NCI-H460 (cell line): ENCODE data around the gene TCF7L1. TPM values are rescaled to one million over a fixed set of nuclear protein-coding genes. Genes with fewer than 3 reads are reported as not detected.
A peak's percentile ranks its signal among the peaks of the same experiment; 100 is the strongest.
"Not testable (repeated sequence)": the region's sequence is repeated elsewhere in the genome, so short reads cannot be mapped to it uniquely, and the experiment has no call there.

Source experiments
- DNase-seq: peaks from one replicate; pipeline ENCODE4 v3.0.0-alpha.2; 2016; ENCODE audit warnings: low read depth; ENCODE audit errors: extremely low read depth
- small RNA-seq, 2 experiments: library from RNA; depleted of rRNA; stranded (forward); fragments of <200 nt; gene quantifications; one replicate each; pipeline ENCODE3, GENCODE V24; 2014
- total RNA-seq: library from RNA; depleted of rRNA; stranded (reverse); fragments of >200 nt; shearing (Covaris generic); gene quantifications from 2 replicates; pipeline ENCODE4 v1.2.3, GENCODE V29; 2014; rRNA removed

The TCF7L1 gene
- total RNA-seq, 1 experiment from 2014 or later: 0.12 TPM

- no peak for DNase-seq
Measured at GRCh38 chr2:85340034-85340892, 207.1 kb downstream of the TCF7L1 start.

DNA sequence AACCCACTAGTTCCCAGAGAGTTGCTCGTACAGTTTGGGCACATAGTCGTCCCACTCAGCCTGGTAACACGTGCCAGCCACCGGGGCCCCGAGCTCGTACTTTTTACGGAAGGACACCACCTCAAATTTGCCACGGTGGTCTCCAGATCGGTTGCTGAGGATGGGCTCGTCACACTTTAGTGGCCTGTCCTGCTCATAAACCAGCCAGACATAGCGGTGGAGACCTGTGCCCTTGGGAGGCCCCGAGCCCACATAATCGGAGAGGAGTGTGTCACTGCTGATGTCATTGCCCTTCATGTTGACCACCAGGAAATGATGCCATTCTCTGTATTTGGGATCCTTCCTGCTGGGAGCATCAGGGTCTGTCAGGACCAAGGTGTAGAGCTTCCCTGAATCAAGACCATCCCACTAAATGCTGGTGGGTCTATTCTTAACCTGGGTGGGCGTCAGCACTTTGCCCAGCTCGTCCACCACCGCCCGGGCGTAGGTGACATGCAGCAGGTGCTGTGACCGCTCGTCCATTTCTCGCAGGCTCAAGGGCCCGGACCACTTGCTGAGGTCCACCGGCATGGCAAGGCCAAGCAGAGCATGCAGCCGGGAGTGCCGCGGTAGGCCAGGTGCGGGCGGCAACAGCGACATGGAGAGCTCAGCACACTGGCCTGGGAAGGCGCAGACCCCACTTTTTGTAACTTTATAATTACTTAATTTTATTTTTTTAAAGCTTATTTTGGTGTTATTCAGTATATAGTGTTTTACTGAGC, 208.3 kb downstream of the TCF7L1 start:
- no peak for DNase-seq

GRCh38 chr2:85342156-85342555, 209.0 kb downstream of the TCF7L1 start:
- no peak for DNase-seq

DNA sequence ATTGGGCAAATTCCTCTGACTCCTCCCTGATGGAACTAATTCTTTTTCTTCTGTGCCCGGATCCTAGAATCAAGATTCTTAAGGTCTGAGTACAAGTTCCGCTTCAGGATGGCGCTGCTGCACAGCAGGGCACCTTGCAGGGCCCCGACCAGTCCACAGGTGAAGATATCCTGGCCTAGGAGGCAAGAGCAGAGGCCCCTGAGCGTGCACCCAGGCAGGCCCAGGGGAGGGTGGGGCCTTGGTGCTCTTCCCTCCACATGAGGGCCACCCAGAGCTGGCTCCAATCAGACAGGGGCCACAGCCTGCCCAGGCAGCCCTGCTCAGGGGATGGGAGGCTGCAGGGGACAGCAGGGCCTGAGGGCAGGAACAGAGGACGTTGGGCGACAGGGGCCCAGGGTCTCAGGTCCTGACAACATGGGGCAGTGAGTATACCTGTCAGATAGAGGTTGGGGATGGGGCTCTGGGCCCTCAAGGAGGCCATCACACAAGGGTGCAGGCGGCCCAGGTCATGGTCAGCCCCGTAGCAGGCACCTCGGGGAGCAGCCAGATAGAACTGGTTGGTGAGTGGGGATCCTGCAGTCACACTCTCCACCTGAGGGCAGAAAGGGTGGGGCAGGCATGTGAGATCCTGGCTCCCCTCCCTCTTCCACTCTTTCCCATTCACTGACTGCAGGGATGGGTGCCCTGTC, 210.2 kb downstream of the TCF7L1 start:
- not testable (repeated sequence) for DNase-seq

- no peak for DNase-seq
Measured at GRCh38 chr2:85344356-85344954, 211.3 kb downstream of the TCF7L1 start.

- DNase-seq: no peak
Measured at GRCh38 chr2:85347599-85347998, 214.4 kb downstream of the TCF7L1 start.

DNA sequence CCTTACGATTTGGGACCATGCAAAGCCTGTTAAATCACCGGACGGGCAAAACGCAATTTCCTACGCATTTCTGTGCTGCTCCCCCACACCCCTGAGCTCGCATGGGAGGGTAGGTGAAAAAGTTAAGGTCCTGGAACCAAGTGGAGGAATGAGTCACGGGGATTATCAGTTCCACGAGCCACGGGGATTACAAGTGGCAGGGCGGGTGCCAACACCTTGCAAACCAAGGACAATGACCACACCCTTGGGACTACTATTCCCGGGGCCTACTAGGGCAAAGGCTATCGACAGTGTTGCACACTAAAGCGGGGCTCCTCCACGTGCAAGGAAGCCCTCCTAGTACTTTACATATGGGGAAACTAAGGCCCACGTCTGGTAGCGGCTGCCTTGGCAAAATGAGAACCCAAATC, 220.7 kb downstream of the TCF7L1 start:
- no peak for DNase-seq

DNA sequence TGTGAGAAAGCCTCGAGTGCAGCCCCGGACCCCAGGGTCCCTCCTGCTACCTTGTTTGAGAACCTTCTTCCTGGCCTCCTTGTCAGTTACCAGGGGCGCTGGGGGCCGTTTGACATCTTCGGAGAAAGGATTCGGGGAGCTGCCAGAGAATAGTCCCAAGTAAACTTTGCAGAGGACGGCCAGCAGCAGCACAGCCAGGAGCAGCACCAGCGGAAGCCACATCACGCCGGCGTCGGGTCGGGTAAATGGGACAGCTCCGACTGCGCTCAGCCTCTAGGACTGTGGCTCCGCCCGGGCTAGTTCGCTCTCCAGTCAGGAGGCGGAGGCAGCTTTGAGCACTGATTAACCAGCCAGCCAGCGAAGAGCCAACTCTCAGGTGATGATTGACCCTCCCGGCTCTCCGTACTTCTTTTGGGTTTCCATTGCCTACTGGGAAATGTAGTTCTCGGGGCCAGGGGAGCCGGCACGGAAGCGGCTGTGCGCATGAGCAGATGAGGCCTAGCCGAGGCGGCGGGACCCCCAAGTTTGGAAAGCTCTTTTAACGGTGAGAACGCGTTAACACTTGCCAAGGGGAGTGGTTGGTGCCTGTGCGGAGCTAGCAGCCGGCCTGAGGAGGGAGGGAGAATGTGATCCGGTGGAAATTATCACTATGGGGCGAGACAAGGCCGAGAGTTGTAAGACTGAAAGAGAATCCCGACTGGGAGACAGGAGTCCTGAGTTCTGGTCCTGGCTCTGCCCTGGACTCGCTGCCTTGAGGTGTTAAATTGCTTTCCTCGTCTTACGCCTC, 221.3 kb downstream of the TCF7L1 start, which contains the start of the genes ELMOD3 and RETSAT:
TSS of gene ELMOD3 (plus strand) at position 484 of the 787 bp plus-strand sequence. CDS start 2,430 bp downstream, outside the sequence.
TSS of gene RETSAT (minus strand) at position 243 of the 787 bp plus-strand sequence. CDS start at position 222, 21 bp downstream.
- peak; percentile 99 for DNase-seq

DNA sequence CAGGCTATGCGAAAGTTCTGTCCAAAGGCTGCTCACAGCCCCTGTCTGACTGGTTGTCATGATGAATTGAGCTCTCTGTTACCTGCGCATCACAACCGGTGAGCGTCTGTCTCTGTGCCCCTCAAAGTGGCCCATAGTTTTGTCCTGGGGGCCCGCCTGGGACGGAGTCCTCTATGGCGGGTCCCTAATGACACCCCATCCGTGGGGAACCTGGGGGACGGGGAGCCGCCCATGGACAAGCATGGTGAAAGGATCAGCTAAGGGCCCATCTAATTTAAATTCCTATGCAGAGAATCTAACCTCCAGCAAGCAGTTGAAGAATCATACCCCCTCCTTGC, 221.8 kb downstream of the TCF7L1 start:
- DNase-seq: no peak

DNA sequence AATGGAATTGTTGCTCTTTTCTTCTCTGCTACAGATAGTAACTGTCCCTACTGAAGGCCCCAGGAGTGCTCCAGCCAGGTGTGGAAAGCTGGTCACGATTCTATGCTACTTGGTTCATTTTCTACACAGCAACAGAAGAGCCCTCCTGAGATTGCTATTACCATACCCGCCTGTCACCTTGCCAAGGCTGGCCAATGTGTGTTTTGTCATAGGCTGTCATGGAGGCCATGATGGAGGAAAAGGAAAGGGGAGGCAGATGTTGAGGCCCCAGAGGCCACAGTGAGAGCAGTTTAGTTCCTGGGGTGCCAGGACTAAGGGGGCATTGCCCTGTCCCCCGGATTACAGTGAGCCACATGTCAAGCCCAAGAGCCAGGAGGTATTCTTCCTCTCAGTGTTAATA, 222.3 kb downstream of the TCF7L1 start:
- DNase-seq: no peak

- DNase-seq: no peak
Measured at GRCh38 chr2:85356186-85356585, 223.0 kb downstream of the TCF7L1 start.

DNA sequence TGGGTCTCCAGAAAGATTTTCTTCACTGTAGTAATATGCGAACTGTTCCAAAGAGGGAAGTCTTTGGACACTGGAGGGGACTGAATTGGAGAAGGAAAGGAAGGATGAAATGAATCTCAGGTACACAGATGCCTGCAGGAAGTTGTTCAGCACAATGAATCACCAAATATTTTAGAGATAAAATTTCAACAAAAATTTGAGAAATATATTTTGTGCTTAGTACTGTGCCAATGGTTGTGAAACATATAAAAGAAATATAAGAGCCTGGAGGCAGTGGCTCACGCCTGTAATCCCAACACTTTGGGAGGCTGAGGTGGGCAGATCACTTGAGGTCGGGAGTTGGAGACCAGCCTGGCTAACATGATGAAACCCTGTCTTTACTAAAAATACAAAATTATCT, 224.5 kb downstream of the TCF7L1 start:
- DNase-seq: no peak

Small RNAs within 50 kb of the gene (small RNA-seq; reads per million reads assigned to genes)
- gene AC093162.1: 0 reads per million in 2 experiments
- 0 reads per million in 2 experiments for gene RF00019
- gene RNU6-674P: 0 reads per million in 2 experiments

Other genes with a start within 250 kb of the TCF7L1 start
- 6,173 and 7,110 TPM in 2 replicates for gene TMSB10, start 227.7 kb upstream of the TCF7L1 start, total RNA-seq
- 92.6 and 106 TPM in 2 replicates for gene KCMF1, start 162.2 kb upstream of the TCF7L1 start, total RNA-seq
- 76.7 and 79.1 TPM in 2 replicates for gene TGOLN2, start 194.6 kb downstream of the TCF7L1 start, total RNA-seq
- gene RETSAT, start 221.1 kb downstream of the TCF7L1 start, total RNA-seq: 24.1 and 25.3 TPM in 2 replicates
- 10.7 and 15.8 TPM in 2 replicates for gene ELMOD3, start 221.4 kb downstream of the TCF7L1 start, total RNA-seq